Mesenchymal stem cell (in vitro differentiated cells and primary cell): ENCODE results near the gene CAPN5. TPM values are rescaled to one million over a fixed set of nuclear protein-coding genes. Genes with fewer than 3 reads are reported as not detected.
A peak's percentile ranks its signal among the peaks of the same experiment; 100 is the strongest.
"Not testable (repeated sequence)": the region's sequence is repeated elsewhere in the genome, so short reads cannot be mapped to it uniquely, and the experiment has no call there.

Source experiments
- DNase-seq: peaks from one replicate; pipeline ENCODE4 v3.0.0-alpha.2; 2013
- H2AFZ ChIP-seq: one replicate; pipeline ENCODE4 v1.6.1; 2013; ENCODE audit warnings: low read depth, mild to moderate bottlenecking, control low read depth, inconsistent platforms, low read length, moderate library complexity
- H2AK5ac ChIP-seq: 2 replicates; pipeline ENCODE4 v1.6.1; 2013; ENCODE audit warnings: low read length, moderate library complexity, mild to moderate bottlenecking, inconsistent platforms; ENCODE audit not compliant: severe bottlenecking
- H2BK120ac ChIP-seq: one replicate; pipeline ENCODE4 v1.6.1; 2013; ENCODE audit warnings: low read depth, mild to moderate bottlenecking, inconsistent platforms, low read length, moderate library complexity
- H2BK12ac ChIP-seq, 2 experiments: one replicate each; pipeline ENCODE4 v1.6.1; 2013; ENCODE audit warnings: inconsistent platforms in 2 of 2, low read length in 2 of 2, mild to moderate bottlenecking in 2 of 2, moderate library complexity in 2 of 2, control low read depth in 1 of 2
- H2BK15ac ChIP-seq: one replicate; pipeline ENCODE4 v1.6.1; 2013; ENCODE audit warnings: mild to moderate bottlenecking, low read depth, inconsistent platforms; ENCODE audit not compliant: poor library complexity, severe bottlenecking
- H2BK5ac ChIP-seq: 2 replicates; pipeline ENCODE4 v1.6.1; 2013; ENCODE audit warnings: low read depth, mild to moderate bottlenecking, low read length, control low read depth, inconsistent platforms; ENCODE audit not compliant: poor library complexity, severe bottlenecking
- H3K14ac ChIP-seq, 2 experiments: one replicate each; pipeline ENCODE4 v1.6.1; 2013; ENCODE audit warnings: inconsistent platforms in 2 of 2, low read length in 2 of 2, control low read depth in 1 of 2, mild to moderate bottlenecking in 1 of 2, moderate library complexity in 1 of 2
- H3K18ac ChIP-seq, 2 experiments: one replicate each; pipeline ENCODE4 v1.6.1; 2013; ENCODE audit warnings: inconsistent platforms in 2 of 2, low read length in 2 of 2, control low read depth in 1 of 2, low read depth in 1 of 2, mild to moderate bottlenecking in 1 of 2
- H3K23ac ChIP-seq, 2 experiments: one replicate each; pipeline ENCODE4 v1.6.1; 2013; ENCODE audit warnings: inconsistent platforms in 2 of 2, low read length in 2 of 2, mild to moderate bottlenecking in 2 of 2, moderate library complexity in 2 of 2, control low read depth in 1 of 2
- H3K27ac ChIP-seq: 2 replicates; pipeline ENCODE4 v1.5.1; 2013; ENCODE audit warnings: mild to moderate bottlenecking, moderate library complexity, low read length, control low read depth, inconsistent platforms; ENCODE audit not compliant: poor library complexity, severe bottlenecking
- H3K27me3 ChIP-seq, 2 experiments: 2 replicates each; pipeline versions ENCODE4 v1.6.1 to v1.7.0; 2013; ENCODE audit warnings: low read length in 2 of 2, mild to moderate bottlenecking in 2 of 2, moderate library complexity in 2 of 2, control low read depth in 1 of 2, inconsistent platforms in 1 of 2; ENCODE audit not compliant: control insufficient read depth in 1 of 2, insufficient read depth in 1 of 2
- H3K36me3 ChIP-seq, 2 experiments: 2 replicates each; pipeline versions ENCODE4 v1.6.1 to v1.7.0; 2013; ENCODE audit warnings: low read length in 2 of 2, control low read depth in 1 of 2, inconsistent platforms in 1 of 2, low read depth in 1 of 2, mild to moderate bottlenecking in 1 of 2; ENCODE audit not compliant: insufficient read depth in 2 of 2, control insufficient read depth in 1 of 2
- H3K4ac ChIP-seq, 2 experiments: one replicate each; pipeline ENCODE4 v1.6.1; 2013; ENCODE audit warnings: inconsistent platforms in 2 of 2, low read length in 2 of 2, mild to moderate bottlenecking in 2 of 2, moderate library complexity in 2 of 2, control low read depth in 1 of 2, low read depth in 1 of 2
- H3K4me1 ChIP-seq: 2 replicates; pipeline ENCODE4 v1.6.1; 2013; ENCODE audit warnings: low read depth, low read length, control low read depth; ENCODE audit not compliant: control insufficient read depth, insufficient read depth
- H3K4me2 ChIP-seq: 2 replicates; pipeline ENCODE4 v1.6.1; 2013; ENCODE audit warnings: low read length, mild to moderate bottlenecking, inconsistent platforms; ENCODE audit not compliant: poor library complexity, severe bottlenecking
- H3K4me3 ChIP-seq, 2 experiments: 2 replicates each; pipeline versions ENCODE4 v1.5.1 to v1.7.0; 2013; ENCODE audit warnings: low read length in 2 of 2, mild to moderate bottlenecking in 2 of 2, control low read depth in 1 of 2, low read depth in 1 of 2; ENCODE audit not compliant: insufficient read depth in 1 of 2
- H3K79me1 ChIP-seq: replicated peaks from 2 replicates; pipeline ENCODE4 v1.6.1; 2013; ENCODE audit warnings: mild to moderate bottlenecking, control low read depth, low read length, inconsistent platforms; ENCODE audit not compliant: poor library complexity, severe bottlenecking
- H3K9ac ChIP-seq: 2 replicates; pipeline ENCODE4 v1.7.0; 2013; ENCODE audit warnings: mild to moderate bottlenecking, low read length, moderate library complexity
- H3K9me3 ChIP-seq: 2 replicates; pipeline ENCODE4 v1.7.0; 2013; ENCODE audit warnings: mild to moderate bottlenecking, low read length; ENCODE audit not compliant: control insufficient read depth
- H4K8ac ChIP-seq: one replicate; pipeline ENCODE4 v1.6.1; 2013; ENCODE audit warnings: inconsistent platforms, mild to moderate bottlenecking, low read length, moderate library complexity
- H4K91ac ChIP-seq: one replicate; pipeline ENCODE4 v1.6.1; 2013; ENCODE audit warnings: mild to moderate bottlenecking, low read length, inconsistent platforms
- WGBS: methylation state at CpG from one replicate; pipeline ENCODE4 v1.1.7; 2013; ENCODE audit warnings: mixed read lengths; 5-methylcytosine and 5-hydroxymethylcytosine counted together
- polyA plus RNA-seq, 2 experiments: library from polyadenylated mRNA; stranded (reverse); fragments of 200-250 nt; gene quantifications; one replicate each; pipeline ENCODE4 v1.2.3, GENCODE V29; 2013

The CAPN5 gene
- polyA plus RNA-seq (2013, experiment 1 of 2), result 26.0 TPM
- 25.0 TPM for polyA plus RNA-seq (2013, experiment 2 of 2)

- 2% methylated on average over 45 of the region's 69 CpGs for WGBS
- H3K14ac ChIP-seq, result peak within 1 kb of the TSS in 1 of 2 experiments; percentile 90
- peak within 1 kb of the TSS; percentile 9 to 94 for H3K4ac ChIP-seq
- no peak within 1 kb of the TSS for H2BK5ac ChIP-seq
- peak within 1 kb of the TSS; percentile 46 for H2AFZ ChIP-seq
- H4K91ac ChIP-seq, result peak within 1 kb of the TSS; percentile 85
- peak within 1 kb of the TSS; percentile 78 to 89 for H3K4me3 ChIP-seq
- peak within 1 kb of the TSS; percentile 29 to 44 for H2BK12ac ChIP-seq
- peak within 1 kb of the TSS; percentile 57 for H3K27ac ChIP-seq
- peak; percentile 93 for DNase-seq
- H3K9me3 ChIP-seq, result no peaks in the 10 kb centered on the region
- H3K18ac ChIP-seq, result peak within 1 kb of the TSS; percentile 80 to 93
- H3K36me3 ChIP-seq, result no peaks in the 10 kb centered on the region
- peak within 1 kb of the TSS in 1 of 2 experiments; percentile 84 for H3K23ac ChIP-seq
- peaks cover 37% of the 10 kb centered on the region for H3K79me1 ChIP-seq
- no peak within 1 kb of the TSS for H2AK5ac ChIP-seq
- H3K27me3 ChIP-seq, result no peaks in the 10 kb centered on the region
- peak within 1 kb of the TSS; percentile 95 for H3K4me2 ChIP-seq
- peaks cover 17% of the 10 kb centered on the region for H3K4me1 ChIP-seq
- H3K9ac ChIP-seq, result peak within 1 kb of the TSS; percentile 96
- H2BK15ac ChIP-seq, result peak within 1 kb of the TSS; percentile 87
- peak within 1 kb of the TSS; percentile 95 for H4K8ac ChIP-seq
- no peak within 1 kb of the TSS for H2BK120ac ChIP-seq
Observed at GRCh38 chr11:77066229-77067042, at the start of gene CAPN5. CAPN5 (plus strand) TSS chr11:77066971; CDS start chr11:77084887, 17,916 bp downstream.

GRCh38 chr11:77018396-77018924 lies 48.3 kb upstream of the CAPN5 start:
- H2BK12ac ChIP-seq, DNase-seq, H2AFZ ChIP-seq, H2BK15ac ChIP-seq, H3K23ac ChIP-seq, H4K8ac ChIP-seq, H3K79me1 ChIP-seq, H3K9me3 ChIP-seq, H3K27ac ChIP-seq, H3K9ac ChIP-seq, H2BK5ac ChIP-seq, H3K14ac ChIP-seq, H2AK5ac ChIP-seq, H3K4me2 ChIP-seq, H4K91ac ChIP-seq, H3K4me1 ChIP-seq, H3K4ac ChIP-seq, H3K4me3 ChIP-seq, H2BK120ac ChIP-seq, H3K18ac ChIP-seq, H3K27me3 ChIP-seq: not testable (repeated sequence)
- peaks cover 0 to 24% of the 10 kb centered on the region in 2 experiments for H3K36me3 ChIP-seq
- 92% methylated on average over 1 of the region's 2 CpGs for WGBS

- Histone ChIP-seq H2BK15ac (no peak overlapping the region), H3K79me1 (no peaks in the 10 kb centered on the region), H3K4ac (no peak overlapping the region), H3K27ac (no peak overlapping the region), H3K14ac (no peak overlapping the region), H3K18ac (no peak overlapping the region), H2BK12ac (no peak overlapping the region), H3K23ac (no peak overlapping the region), H3K4me2 (no peak overlapping the region), H3K4me1 (peaks cover 1% of the 10 kb centered on the region), H3K9me3 (no peaks in the 10 kb centered on the region), H2AK5ac (no peak overlapping the region), H3K27me3 (no peaks in the 10 kb centered on the region), H3K4me3 (no peak overlapping the region), H4K91ac (no peak overlapping the region), H3K9ac (no peak overlapping the region), H3K36me3 (peaks cover 0 to 24% of the 10 kb centered on the region in 2 experiments), H4K8ac (no peak overlapping the region), H2AFZ (no peak overlapping the region), H2BK120ac (no peak overlapping the region), H2BK5ac (no peak overlapping the region)
- peak; percentile 50 for DNase-seq
- 35% methylated on average over 1 of the region's 2 CpGs for WGBS
Observed at GRCh38 chr11:77019976-77020595, 46.7 kb upstream of the CAPN5 start.

GRCh38 chr11:77020734-77021133 lies 46.0 kb upstream of the CAPN5 start:
- H2AFZ ChIP-seq, result no peak overlapping the region
- WGBS, result 83% methylated on average over 2 of the region's 2 CpGs

More at GRCh38 chr11:77020734-77021133, 46.0 kb upstream of the CAPN5 start:
- Histone ChIP-seq H3K36me3 (peaks cover 0 to 24% of the 10 kb centered on the region in 2 experiments), H3K4ac (no peak overlapping the region), H3K23ac (no peak overlapping the region), H3K4me2 (no peak overlapping the region), H3K79me1 (no peaks in the 10 kb centered on the region), H3K27ac (no peak overlapping the region), H3K4me3 (no peak overlapping the region), H2BK15ac (no peak overlapping the region), H3K14ac (no peak overlapping the region), H2BK120ac (no peak overlapping the region), H2BK5ac (no peak overlapping the region), H3K9me3 (no peaks in the 10 kb centered on the region), H4K91ac (no peak overlapping the region), H2BK12ac (no peak overlapping the region), H3K27me3 (no peaks in the 10 kb centered on the region), H3K4me1 (peaks cover 1% of the 10 kb centered on the region), H3K9ac (no peak overlapping the region), H2AK5ac (no peak overlapping the region), H3K18ac (no peak overlapping the region), H4K8ac (no peak overlapping the region)
- DNase-seq, result peak; percentile 36
